GM19351 (cell line): Measurements from ENCODE around the gene VRK2.

ENCODE experiments used
- ATAC-seq: cut with Tn5 transposase; IDR thresholded peaks from one replicate; pipeline ENCODE4 v1.9.1; 2021; ENCODE audit warnings: mild to moderate bottlenecking, moderate library complexity; ENCODE audit not compliant: unreplicated experiment

Gene VRK2

GRCh38 chr2:58046585-58047372, at the start of gene VRK2:
Gene VRK2 (plus strand): TSS chr2:58046806. CDS start chr2:58048832, 2,026 bp downstream.
- ATAC-seq = peak; percentile 82

- ATAC-seq = peak; percentile 77
Measured at GRCh38 chr2:58006256-58006951, 40.2 kb upstream of the VRK2 start.

- peak; percentile 41 for ATAC-seq
Measured at GRCh38 chr2:58006952-58007284, 39.7 kb upstream of the VRK2 start.

- no peak for ATAC-seq
Measured at GRCh38 chr2:58010599-58010998, 36.0 kb upstream of the VRK2 start.

- ATAC-seq = peak; percentile 62
Measured at GRCh38 chr2:58019229-58019628, 27.4 kb upstream of the VRK2 start.

GRCh38 chr2:58025150-58025933, 21.3 kb upstream of the VRK2 start:
- ATAC-seq = no peak

GRCh38 chr2:58027029-58027428, 19.6 kb upstream of the VRK2 start:
- ATAC-seq = no peak

GRCh38 chr2:58030771-58031170, 15.8 kb upstream of the VRK2 start:
- ATAC-seq = no peak

GRCh38 chr2:58032016-58032763, 14.4 kb upstream of the VRK2 start:
- peak; percentile 71 for ATAC-seq

- ATAC-seq = peak; percentile 12
Measured at GRCh38 chr2:58032764-58033080, 13.9 kb upstream of the VRK2 start.

GRCh38 chr2:58033530-58033929, 13.1 kb upstream of the VRK2 start:
- no peak for ATAC-seq

- peak; percentile 69 for ATAC-seq
Measured at GRCh38 chr2:58035352-58035751, 11.3 kb upstream of the VRK2 start.

GRCh38 chr2:58039170-58039611, 7.4 kb upstream of the VRK2 start:
- peak; percentile 75 for ATAC-seq

- ATAC-seq = no peak
Measured at GRCh38 chr2:58042486-58042970, 4.1 kb upstream of the VRK2 start.

- no peak for ATAC-seq
Measured at GRCh38 chr2:58044145-58044544, 2.5 kb upstream of the VRK2 start.

- ATAC-seq = no peak
Measured at GRCh38 chr2:58045580-58046334, 849 bp upstream of the VRK2 start.

- no peak for ATAC-seq
Measured at GRCh38 chr2:58046335-58046584, 346 bp upstream of the VRK2 start.

GRCh38 chr2:58047373-58047935, 848 bp downstream of the VRK2 start:
- ATAC-seq = peak; percentile 35

- no peak for ATAC-seq
Measured at GRCh38 chr2:58047961-58048360, 1.4 kb downstream of the VRK2 start.

GRCh38 chr2:58051445-58051844, 4.8 kb downstream of the VRK2 start:
- ATAC-seq = no peak
